ENCODE data around the gene MON2.

- no peak for TF ChIP-seq CTCF (IDR thresholded peaks at IDR 0.05)
- TF ChIP-seq POLR2A (IDR thresholded peaks at IDR 0.05) = no peak
These were observed 77.1 kb downstream of the MON2 start for GRCh38 chr12:62543741-62544140.
